SK-N-MC (cell line): Measurements from ENCODE around the gene MRPL40.

Experiments
- EZH2 ChIP-seq: fragments of 200-600 bp; sonication (generic); IDR thresholded peaks from one replicate; pipeline ENCODE4 v1.6.1; 2017; ENCODE audit warnings: antibody characterized with exemption
- POLR2AphosphoS5 ChIP-seq: IDR thresholded peaks from 2 replicates; pipeline ENCODE4 v1.6.1; 2012; ENCODE audit warnings: mild to moderate bottlenecking, low read depth, low read length, borderline replicate concordance

DNA sequence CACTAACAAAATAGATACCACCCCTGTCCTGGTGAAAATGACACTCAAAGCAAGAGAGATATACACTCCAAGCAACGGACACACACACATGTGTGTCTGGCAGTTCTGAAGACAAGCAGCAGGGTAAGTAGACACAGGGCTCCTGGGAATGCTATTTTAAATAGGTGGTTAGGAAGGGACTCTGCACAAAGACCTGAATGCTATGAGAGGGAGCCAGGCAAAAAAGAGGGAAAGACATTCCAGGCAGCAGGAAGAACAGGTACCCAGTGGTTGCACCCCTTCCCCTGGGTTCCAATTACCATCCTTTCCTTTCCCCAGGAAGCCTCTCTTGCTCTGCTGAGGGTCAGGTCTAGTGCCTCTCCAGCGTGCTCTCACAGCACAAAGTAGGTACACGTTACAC lies 43.7 kb downstream of the MRPL40 start:
- TF ChIP-seq EZH2: no peak
- no peak for TF ChIP-seq POLR2AphosphoS5
